CD14-positive monocyte (primary cell): Measurements from ENCODE around the gene BACE2. TPM values are rescaled to one million over a fixed set of nuclear protein-coding genes. Genes with fewer than 3 reads are reported as not detected.

Experiments
- DNase-seq, 3 donors: peaks; one replicate each; pipeline ENCODE4 v3.0.0-alpha.2; 2011 to 2022
- H2AFZ ChIP-seq: 2 replicates; pipeline ENCODE4 v1.6.0; 2012; ENCODE audit warnings: mild to moderate bottlenecking, low read depth, low read length, inconsistent platforms; ENCODE audit not compliant: insufficient read depth, poor library complexity, severe bottlenecking
- H3K27ac ChIP-seq, 2 donors: 1 replicate in 1 of 2; 2 replicates in 1 of 2; pipeline ENCODE4 v1.5.1; 2012 to 2013; ENCODE audit warnings: low read length in 2 of 2, control low read depth in 1 of 2, inconsistent platforms in 1 of 2, low read depth in 1 of 2, mild to moderate bottlenecking in 1 of 2
- H3K27me3 ChIP-seq, 2 donors: one replicate each; pipeline versions ENCODE4 v1.6.0 to v1.6.1; 2011 to 2013; ENCODE audit warnings: low read length in 2 of 2; ENCODE audit not compliant: control insufficient read depth in 2 of 2, insufficient read depth in 2 of 2
- H3K36me3 ChIP-seq, 2 donors: replicated peaks in 1 of 2; 1 replicate in 1 of 2; 2 replicates in 1 of 2; pipeline versions ENCODE4 v1.5.1 to v1.6.1; 2012 to 2013; ENCODE audit warnings: low read length in 2 of 2, control low read depth in 1 of 2, inconsistent platforms in 1 of 2, mild to moderate bottlenecking in 1 of 2; ENCODE audit not compliant: insufficient read depth in 2 of 2, control insufficient read depth in 1 of 2
- H3K4me1 ChIP-seq, 2 donors: 1 replicate in 1 of 2; 2 replicates in 1 of 2; pipeline versions ENCODE4 v1.5.1 to v1.6.1; 2012 to 2013; ENCODE audit warnings: low read length in 2 of 2, control low read depth in 1 of 2, inconsistent platforms in 1 of 2, mild to moderate bottlenecking in 1 of 2, moderate library complexity in 1 of 2; ENCODE audit not compliant: insufficient read depth in 2 of 2, control insufficient read depth in 1 of 2
- H3K4me2 ChIP-seq: replicated peaks from 2 replicates; pipeline ENCODE3; 2012; ENCODE audit warnings: low read length, moderate library complexity, mild to moderate bottlenecking; ENCODE audit not compliant: poor library complexity, severe bottlenecking; ENCODE audit errors: extremely low read depth
- H3K4me3 ChIP-seq, 3 experiments: fragments of 200-600 bp in 1 of 3; sonication (generic) in 1 of 3; replicated peaks in 1 of 3; 1 replicate in 2 of 3; 2 replicates in 1 of 3; pipeline ENCODE4 v1.5.1; 2011 to 2013; ENCODE audit warnings: low read length in 3 of 3, mild to moderate bottlenecking in 3 of 3, control low read depth in 2 of 3, low read depth in 2 of 3, inconsistent platforms in 1 of 3, moderate library complexity in 1 of 3
- H3K79me2 ChIP-seq: 2 replicates; pipeline ENCODE4 v1.6.0; 2012; ENCODE audit warnings: mild to moderate bottlenecking, control low read depth, inconsistent platforms, low read length, moderate library complexity; ENCODE audit not compliant: insufficient read depth
- H3K9ac ChIP-seq: 2 replicates; pipeline ENCODE4 v1.6.0; 2017; ENCODE audit warnings: low read length, mild to moderate bottlenecking; ENCODE audit not compliant: insufficient read depth, poor library complexity, severe bottlenecking
- H3K9me3 ChIP-seq, 2 donors: replicated peaks in 1 of 2; 1 replicate in 1 of 2; 2 replicates in 1 of 2; pipeline versions ENCODE4 v1.5.1 to v1.6.1; 2012 to 2013; ENCODE audit warnings: low read length in 2 of 2, control low read depth in 1 of 2; ENCODE audit not compliant: control insufficient read depth in 1 of 2, insufficient read depth in 1 of 2
- H4K20me1 ChIP-seq: 2 replicates; pipeline ENCODE4 v1.6.0; 2012; ENCODE audit warnings: mild to moderate bottlenecking, low read length, control low read depth, moderate library complexity; ENCODE audit not compliant: insufficient read depth
- H3K27ac Mint-ChIP-seq, 7 donors: one replicate each; pipeline ENCODE4 v1.8.0; 2020; ENCODE audit warnings: mild to moderate bottlenecking in 7 of 7, mixed read lengths in 7 of 7, moderate library complexity in 6 of 7, inconsistent platforms in 2 of 7
- H3K27me3 Mint-ChIP-seq, 3 donors: one replicate each; pipeline ENCODE4 v1.8.0; 2021 to 2022; ENCODE audit warnings: low read depth in 3 of 3, mild to moderate bottlenecking in 3 of 3, mixed read lengths in 3 of 3, moderate library complexity in 3 of 3, inconsistent platforms in 1 of 3
- H3K36me3 Mint-ChIP-seq, 2 donors: one replicate each; pipeline ENCODE4 v1.8.0; 2020; ENCODE audit warnings: mixed read lengths in 2 of 2, inconsistent platforms in 1 of 2, mild to moderate bottlenecking in 1 of 2
- H3K4me1 Mint-ChIP-seq: one replicate; pipeline ENCODE4 v1.8.0; 2020; ENCODE audit warnings: mild to moderate bottlenecking, mixed read lengths
- H3K4me3 Mint-ChIP-seq, 2 donors: one replicate each; pipeline ENCODE4 v1.8.0; 2020; ENCODE audit warnings: mild to moderate bottlenecking in 2 of 2, mixed read lengths in 2 of 2, moderate library complexity in 1 of 2
- H3K9me3 Mint-ChIP-seq, 7 donors: one replicate each; pipeline ENCODE4 v1.8.0; 2020 to 2022; ENCODE audit warnings: mixed read lengths in 7 of 7, mild to moderate bottlenecking in 6 of 7, moderate library complexity in 6 of 7, inconsistent platforms in 2 of 7
- CTCF ChIP-seq: fragments of 200-600 bp; IDR thresholded peaks from one replicate; pipeline ENCODE4 v1.8.0; 2022; ENCODE audit warnings: antibody characterized with exemption, mild to moderate bottlenecking
- WGBS: methylation state at CpG from one replicate; pipeline ENCODE4 v1.1.5; 2013; ENCODE audit warnings: missing lambda C conversion rate; ENCODE audit not compliant: insufficient coverage; 5-methylcytosine and 5-hydroxymethylcytosine counted together
- intact Hi-C, 2 donors: fragments of 100-400 bp; cut with micrococcal nuclease; formaldehyde crosslinking; loops; one replicate each; pipeline versions ENCODE4 v1.15.0 to v1.15.1; 2023
- polyA plus RNA-seq, 3 donors: library from polyadenylated mRNA; depleted of rRNA in 1 of 3; unstranded in 2 of 3; stranded (reverse) in 1 of 3; fragments of 300-500 nt in 2 of 3; fragments of >200 nt in 1 of 3; fragmentation: Illumina TruSeq in 2 of 3; gene quantifications; 1 replicate in 2 of 3; 2 replicates in 1 of 3; pipeline ENCODE4 v1.2.3, GENCODE V29; 2012 to 2021

BACE2 gene
- polyA plus RNA-seq, 3 donors = 0.05 to 0.26 TPM; not detected in 1

GRCh38 chr21:41152147-41152546, 15.8 kb upstream of the BACE2 start:
- H3K9ac ChIP-seq = no peak overlapping the region
- no peak overlapping the region for H3K4me2 ChIP-seq
- Mint-ChIP-seq H3K4me1 (no peaks in the 10 kb centered on the region), H3K4me3 (no peak overlapping the region), H3K9me3 (peaks cover 1 to 33% (median 18%) of the 10 kb centered on the region in 7 donors), H3K27me3 (peaks cover 0 to 3% (median 2%) of the 10 kb centered on the region in 3 donors), H3K36me3 (no peaks in the 10 kb centered on the region), H3K27ac (no peak overlapping the region)
- intact Hi-C loops = no loop called here
- TF ChIP-seq CTCF = no peak
- H3K36me3 ChIP-seq = no peaks in the 10 kb centered on the region
- H3K27ac ChIP-seq = no peak overlapping the region
- H3K9me3 ChIP-seq = peaks cover 30 to 40% of the 10 kb centered on the region in 2 donors
- H3K27me3 ChIP-seq = no peaks in the 10 kb centered on the region
- WGBS = no CpG with 5 or more reads among the region's 1 CpG
- no peaks in the 10 kb centered on the region for H3K79me2 ChIP-seq
- H3K4me3 ChIP-seq = no peak overlapping the region
- no peak for DNase-seq
- no peaks in the 10 kb centered on the region for H3K4me1 ChIP-seq
- no peaks in the 10 kb centered on the region for H4K20me1 ChIP-seq
- no peak overlapping the region for H2AFZ ChIP-seq

- Histone ChIP-seq H3K9me3 (peaks cover 30 to 40% of the 10 kb centered on the region in 2 donors), H3K9ac (no peak overlapping the region), H3K79me2 (no peaks in the 10 kb centered on the region), H4K20me1 (no peaks in the 10 kb centered on the region), H3K36me3 (no peaks in the 10 kb centered on the region), H2AFZ (no peak overlapping the region), H3K4me2 (no peak overlapping the region), H3K27ac (no peak overlapping the region), H3K4me3 (no peak overlapping the region), H3K4me1 (no peaks in the 10 kb centered on the region), H3K27me3 (no peaks in the 10 kb centered on the region)
- Mint-ChIP-seq H3K27ac (no peak overlapping the region), H3K27me3 (peaks cover 0 to 3% (median 2%) of the 10 kb centered on the region in 3 donors), H3K4me1 (no peaks in the 10 kb centered on the region), H3K9me3 (peaks cover 5 to 33% (median 20%) of the 10 kb centered on the region in 7 donors), H3K4me3 (no peak overlapping the region), H3K36me3 (no peaks in the 10 kb centered on the region)
- no peak for TF ChIP-seq CTCF
- intact Hi-C loops = no loop called here
- no peak for DNase-seq
Measured at GRCh38 chr21:41153443-41153842, 14.5 kb upstream of the BACE2 start.
